OCI-LY1 (cell line): ENCODE results near the gene MLXIPL.

Source experiments
- EZH2 ChIP-seq: fragments of 200-600 bp; sonication (generic), shearing (Covaris generic); IDR thresholded peaks from 2 replicates; pipeline ENCODE4 v1.8.0; 2017; ENCODE audit warnings: borderline replicate concordance, mixed run types, mild to moderate bottlenecking, antibody characterized with exemption, low read length, moderate library complexity, mixed read lengths
- TF ChIP-seq, protein P1 (sequence below): fragments of 200-600 bp; sonication (generic), shearing (Covaris generic); IDR thresholded peaks from 2 replicates; pipeline ENCODE4 v1.5.1; 2017; ENCODE audit warnings: mild to moderate bottlenecking, antibody characterized with exemption, low read length, moderate library complexity, mixed read lengths

DNA sequence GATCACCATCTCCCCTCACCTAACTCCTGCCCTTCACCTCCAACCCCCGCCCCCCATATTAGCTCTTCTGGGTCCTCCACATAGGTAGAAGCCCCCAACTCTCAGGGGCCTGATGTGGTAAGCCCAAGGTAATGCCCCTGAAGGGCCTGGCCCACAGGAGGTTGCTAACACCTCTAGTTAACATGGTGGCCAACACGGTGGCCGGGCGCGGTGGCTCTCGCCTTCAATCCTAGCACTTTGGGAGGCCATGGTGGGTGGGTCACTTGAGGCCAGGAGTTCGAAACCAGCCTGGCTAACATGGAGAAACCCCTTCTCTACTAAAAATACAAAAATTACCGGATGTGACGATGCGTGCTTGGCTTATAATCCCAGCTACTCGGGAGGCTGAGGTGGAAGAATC is 954 bp upstream of the MLXIPL start:
- TF ChIP-seq EZH2 = no peak
- TF ChIP-seq, protein P1, sequence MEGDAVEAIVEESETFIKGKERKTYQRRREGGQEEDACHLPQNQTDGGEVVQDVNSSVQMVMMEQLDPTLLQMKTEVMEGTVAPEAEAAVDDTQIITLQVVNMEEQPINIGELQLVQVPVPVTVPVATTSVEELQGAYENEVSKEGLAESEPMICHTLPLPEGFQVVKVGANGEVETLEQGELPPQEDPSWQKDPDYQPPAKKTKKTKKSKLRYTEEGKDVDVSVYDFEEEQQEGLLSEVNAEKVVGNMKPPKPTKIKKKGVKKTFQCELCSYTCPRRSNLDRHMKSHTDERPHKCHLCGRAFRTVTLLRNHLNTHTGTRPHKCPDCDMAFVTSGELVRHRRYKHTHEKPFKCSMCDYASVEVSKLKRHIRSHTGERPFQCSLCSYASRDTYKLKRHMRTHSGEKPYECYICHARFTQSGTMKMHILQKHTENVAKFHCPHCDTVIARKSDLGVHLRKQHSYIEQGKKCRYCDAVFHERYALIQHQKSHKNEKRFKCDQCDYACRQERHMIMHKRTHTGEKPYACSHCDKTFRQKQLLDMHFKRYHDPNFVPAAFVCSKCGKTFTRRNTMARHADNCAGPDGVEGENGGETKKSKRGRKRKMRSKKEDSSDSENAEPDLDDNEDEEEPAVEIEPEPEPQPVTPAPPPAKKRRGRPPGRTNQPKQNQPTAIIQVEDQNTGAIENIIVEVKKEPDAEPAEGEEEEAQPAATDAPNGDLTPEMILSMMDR = no peak
